ENCODE data around the gene C15orf39. TPM values are rescaled to one million over a fixed set of nuclear protein-coding genes. Genes with fewer than 3 reads are reported as not detected.

The C15orf39 gene
- total and polyA plus RNA-seq, 2 experiments from 2014 or later = 13.4 to 54.1 TPM

DNA sequence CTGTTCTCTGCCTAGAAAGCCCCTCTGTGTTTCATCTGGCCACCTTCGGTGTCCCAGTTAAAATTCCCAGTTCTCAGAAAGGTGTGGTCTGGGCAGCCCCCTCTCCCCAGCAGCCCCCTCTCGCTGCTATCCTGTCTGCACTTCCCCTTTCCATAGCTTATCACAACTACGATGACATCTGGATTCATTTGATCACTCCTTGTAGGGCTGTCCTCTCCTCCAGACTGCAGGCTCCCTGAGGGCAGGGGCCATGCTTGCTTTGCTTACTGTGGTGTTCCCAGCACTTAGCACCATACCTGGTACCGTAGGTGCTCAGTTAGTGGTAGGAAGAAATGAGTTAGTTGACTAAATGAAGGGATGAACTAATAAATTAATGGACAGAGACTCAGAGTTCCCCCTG lies 30.2 kb downstream of the C15orf39 start:
- TF ChIP-seq, protein P1, sequence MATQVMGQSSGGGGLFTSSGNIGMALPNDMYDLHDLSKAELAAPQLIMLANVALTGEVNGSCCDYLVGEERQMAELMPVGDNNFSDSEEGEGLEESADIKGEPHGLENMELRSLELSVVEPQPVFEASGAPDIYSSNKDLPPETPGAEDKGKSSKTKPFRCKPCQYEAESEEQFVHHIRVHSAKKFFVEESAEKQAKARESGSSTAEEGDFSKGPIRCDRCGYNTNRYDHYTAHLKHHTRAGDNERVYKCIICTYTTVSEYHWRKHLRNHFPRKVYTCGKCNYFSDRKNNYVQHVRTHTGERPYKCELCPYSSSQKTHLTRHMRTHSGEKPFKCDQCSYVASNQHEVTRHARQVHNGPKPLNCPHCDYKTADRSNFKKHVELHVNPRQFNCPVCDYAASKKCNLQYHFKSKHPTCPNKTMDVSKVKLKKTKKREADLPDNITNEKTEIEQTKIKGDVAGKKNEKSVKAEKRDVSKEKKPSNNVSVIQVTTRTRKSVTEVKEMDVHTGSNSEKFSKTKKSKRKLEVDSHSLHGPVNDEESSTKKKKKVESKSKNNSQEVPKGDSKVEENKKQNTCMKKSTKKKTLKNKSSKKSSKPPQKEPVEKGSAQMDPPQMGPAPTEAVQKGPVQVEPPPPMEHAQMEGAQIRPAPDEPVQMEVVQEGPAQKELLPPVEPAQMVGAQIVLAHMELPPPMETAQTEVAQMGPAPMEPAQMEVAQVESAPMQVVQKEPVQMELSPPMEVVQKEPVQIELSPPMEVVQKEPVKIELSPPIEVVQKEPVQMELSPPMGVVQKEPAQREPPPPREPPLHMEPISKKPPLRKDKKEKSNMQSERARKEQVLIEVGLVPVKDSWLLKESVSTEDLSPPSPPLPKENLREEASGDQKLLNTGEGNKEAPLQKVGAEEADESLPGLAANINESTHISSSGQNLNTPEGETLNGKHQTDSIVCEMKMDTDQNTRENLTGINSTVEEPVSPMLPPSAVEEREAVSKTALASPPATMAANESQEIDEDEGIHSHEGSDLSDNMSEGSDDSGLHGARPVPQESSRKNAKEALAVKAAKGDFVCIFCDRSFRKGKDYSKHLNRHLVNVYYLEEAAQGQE (IDR thresholded peaks at IDR 0.05; ENCODE audit: unreplicated experiment) = no peak
- no peak for TF ChIP-seq EZH2phosphoT487 (IDR thresholded peaks at IDR 0.05; ENCODE audit: unreplicated experiment)
- TF ChIP-seq NANOG (IDR thresholded peaks at IDR 0.05; ENCODE audit: borderline replicate concordance) = no peak
- TF ChIP-seq, protein P2, sequence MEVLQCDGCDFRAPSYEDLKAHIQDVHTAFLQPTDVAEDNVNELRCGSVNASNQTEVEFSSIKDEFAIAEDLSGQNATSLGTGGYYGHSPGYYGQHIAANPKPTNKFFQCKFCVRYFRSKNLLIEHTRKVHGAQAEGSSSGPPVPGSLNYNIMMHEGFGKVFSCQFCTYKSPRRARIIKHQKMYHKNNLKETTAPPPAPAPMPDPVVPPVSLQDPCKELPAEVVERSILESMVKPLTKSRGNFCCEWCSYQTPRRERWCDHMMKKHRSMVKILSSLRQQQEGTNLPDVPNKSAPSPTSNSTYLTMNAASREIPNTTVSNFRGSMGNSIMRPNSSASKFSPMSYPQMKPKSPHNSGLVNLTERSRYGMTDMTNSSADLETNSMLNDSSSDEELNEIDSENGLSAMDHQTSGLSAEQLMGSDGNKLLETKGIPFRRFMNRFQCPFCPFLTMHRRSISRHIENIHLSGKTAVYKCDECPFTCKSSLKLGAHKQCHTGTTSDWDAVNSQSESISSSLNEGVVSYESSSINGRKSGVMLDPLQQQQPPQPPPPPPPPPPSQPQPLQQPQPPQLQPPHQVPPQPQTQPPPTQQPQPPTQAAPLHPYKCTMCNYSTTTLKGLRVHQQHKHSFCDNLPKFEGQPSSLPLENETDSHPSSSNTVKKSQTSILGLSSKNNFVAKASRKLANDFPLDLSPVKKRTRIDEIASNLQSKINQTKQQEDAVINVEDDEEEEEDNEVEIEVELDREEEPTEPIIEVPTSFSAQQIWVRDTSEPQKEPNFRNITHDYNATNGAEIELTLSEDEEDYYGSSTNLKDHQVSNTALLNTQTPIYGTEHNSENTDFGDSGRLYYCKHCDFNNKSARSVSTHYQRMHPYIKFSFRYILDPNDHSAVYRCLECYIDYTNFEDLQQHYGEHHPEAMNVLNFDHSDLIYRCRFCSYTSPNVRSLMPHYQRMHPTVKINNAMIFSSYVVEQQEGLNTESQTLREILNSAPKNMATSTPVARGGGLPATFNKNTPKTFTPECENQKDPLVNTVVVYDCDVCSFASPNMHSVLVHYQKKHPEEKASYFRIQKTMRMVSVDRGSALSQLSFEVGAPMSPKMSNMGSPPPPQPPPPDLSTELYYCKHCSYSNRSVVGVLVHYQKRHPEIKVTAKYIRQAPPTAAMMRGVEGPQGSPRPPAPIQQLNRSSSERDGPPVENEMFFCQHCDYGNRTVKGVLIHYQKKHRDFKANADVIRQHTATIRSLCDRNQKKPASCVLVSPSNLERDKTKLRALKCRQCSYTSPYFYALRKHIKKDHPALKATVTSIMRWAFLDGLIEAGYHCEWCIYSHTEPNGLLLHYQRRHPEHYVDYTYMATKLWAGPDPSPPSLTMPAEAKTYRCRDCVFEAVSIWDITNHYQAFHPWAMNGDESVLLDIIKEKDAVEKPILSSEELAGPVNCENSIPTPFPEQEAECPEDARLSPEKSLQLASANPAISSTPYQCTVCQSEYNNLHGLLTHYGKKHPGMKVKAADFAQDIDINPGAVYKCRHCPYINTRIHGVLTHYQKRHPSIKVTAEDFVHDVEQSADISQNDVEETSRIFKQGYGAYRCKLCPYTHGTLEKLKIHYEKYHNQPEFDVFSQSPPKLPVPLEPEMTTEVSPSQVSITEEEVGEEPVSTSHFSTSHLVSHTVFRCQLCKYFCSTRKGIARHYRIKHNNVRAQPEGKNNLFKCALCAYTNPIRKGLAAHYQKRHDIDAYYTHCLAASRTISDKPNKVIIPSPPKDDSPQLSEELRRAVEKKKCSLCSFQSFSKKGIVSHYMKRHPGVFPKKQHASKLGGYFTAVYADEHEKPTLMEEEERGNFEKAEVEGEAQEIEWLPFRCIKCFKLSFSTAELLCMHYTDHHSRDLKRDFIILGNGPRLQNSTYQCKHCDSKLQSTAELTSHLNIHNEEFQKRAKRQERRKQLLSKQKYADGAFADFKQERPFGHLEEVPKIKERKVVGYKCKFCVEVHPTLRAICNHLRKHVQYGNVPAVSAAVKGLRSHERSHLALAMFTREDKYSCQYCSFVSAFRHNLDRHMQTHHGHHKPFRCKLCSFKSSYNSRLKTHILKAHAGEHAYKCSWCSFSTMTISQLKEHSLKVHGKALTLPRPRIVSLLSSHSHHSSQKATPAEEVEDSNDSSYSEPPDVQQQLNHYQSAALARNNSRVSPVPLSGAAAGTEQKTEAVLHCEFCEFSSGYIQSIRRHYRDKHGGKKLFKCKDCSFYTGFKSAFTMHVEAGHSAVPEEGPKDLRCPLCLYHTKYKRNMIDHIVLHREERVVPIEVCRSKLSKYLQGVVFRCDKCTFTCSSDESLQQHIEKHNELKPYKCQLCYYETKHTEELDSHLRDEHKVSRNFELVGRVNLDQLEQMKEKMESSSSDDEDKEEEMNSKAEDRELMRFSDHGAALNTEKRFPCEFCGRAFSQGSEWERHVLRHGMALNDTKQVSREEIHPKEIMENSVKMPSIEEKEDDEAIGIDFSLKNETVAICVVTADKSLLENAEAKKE (CRISPR knock-in tag; IDR thresholded peaks at IDR 0.05) = no peak
- no peak for TF ChIP-seq EZH2 (IDR thresholded peaks at IDR 0.05; ENCODE audit: low read depth, unreplicated experiment)
- no peak for TF ChIP-seq ZNF114 (CRISPR knock-in tag; IDR thresholded peaks at IDR 0.05)
- TF ChIP-seq JUNB (IDR thresholded peaks at IDR 0.05; ENCODE audit: unreplicated experiment) = no peak
- no peak for TF ChIP-seq ZNF331 (CRISPR knock-in tag; IDR thresholded peaks at IDR 0.05; ENCODE audit: low read depth)
- TF ChIP-seq, protein P3, sequence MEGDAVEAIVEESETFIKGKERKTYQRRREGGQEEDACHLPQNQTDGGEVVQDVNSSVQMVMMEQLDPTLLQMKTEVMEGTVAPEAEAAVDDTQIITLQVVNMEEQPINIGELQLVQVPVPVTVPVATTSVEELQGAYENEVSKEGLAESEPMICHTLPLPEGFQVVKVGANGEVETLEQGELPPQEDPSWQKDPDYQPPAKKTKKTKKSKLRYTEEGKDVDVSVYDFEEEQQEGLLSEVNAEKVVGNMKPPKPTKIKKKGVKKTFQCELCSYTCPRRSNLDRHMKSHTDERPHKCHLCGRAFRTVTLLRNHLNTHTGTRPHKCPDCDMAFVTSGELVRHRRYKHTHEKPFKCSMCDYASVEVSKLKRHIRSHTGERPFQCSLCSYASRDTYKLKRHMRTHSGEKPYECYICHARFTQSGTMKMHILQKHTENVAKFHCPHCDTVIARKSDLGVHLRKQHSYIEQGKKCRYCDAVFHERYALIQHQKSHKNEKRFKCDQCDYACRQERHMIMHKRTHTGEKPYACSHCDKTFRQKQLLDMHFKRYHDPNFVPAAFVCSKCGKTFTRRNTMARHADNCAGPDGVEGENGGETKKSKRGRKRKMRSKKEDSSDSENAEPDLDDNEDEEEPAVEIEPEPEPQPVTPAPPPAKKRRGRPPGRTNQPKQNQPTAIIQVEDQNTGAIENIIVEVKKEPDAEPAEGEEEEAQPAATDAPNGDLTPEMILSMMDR (conservative IDR thresholded peaks at IDR 0.05; ENCODE audit: low read depth in 2 of 2) = no peak
- TF ChIP-seq POLR2AphosphoS5 (IDR thresholded peaks at IDR 0.05; ENCODE audit: low read depth) = no peak
- TF ChIP-seq STAT1 (IDR thresholded peaks at IDR 0.05; ENCODE audit: unreplicated experiment) = no peak
- no peak for TF ChIP-seq CREB1 (CRISPR knock-in tag; IDR thresholded peaks at IDR 0.05; ENCODE audit: low read depth)
- TF ChIP-seq, protein P4, sequence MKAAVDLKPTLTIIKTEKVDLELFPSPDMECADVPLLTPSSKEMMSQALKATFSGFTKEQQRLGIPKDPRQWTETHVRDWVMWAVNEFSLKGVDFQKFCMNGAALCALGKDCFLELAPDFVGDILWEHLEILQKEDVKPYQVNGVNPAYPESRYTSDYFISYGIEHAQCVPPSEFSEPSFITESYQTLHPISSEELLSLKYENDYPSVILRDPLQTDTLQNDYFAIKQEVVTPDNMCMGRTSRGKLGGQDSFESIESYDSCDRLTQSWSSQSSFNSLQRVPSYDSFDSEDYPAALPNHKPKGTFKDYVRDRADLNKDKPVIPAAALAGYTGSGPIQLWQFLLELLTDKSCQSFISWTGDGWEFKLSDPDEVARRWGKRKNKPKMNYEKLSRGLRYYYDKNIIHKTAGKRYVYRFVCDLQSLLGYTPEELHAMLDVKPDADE (IDR thresholded peaks at IDR 0.05) = no peak
- DNase-seq (ENCODE audit: low spot score) (no peak), ATAC-seq (no peak)
- no peaks in the 10 kb centered on the region for H3K4me1 ChIP-seq (ENCODE audit: insufficient read depth)
- peaks cover 15% of the 10 kb centered on the region for H3K4me1 Mint-ChIP-seq
- no peaks in the 10 kb centered on the region for H3K79me2 ChIP-seq (replicated peaks; ENCODE audit: insufficient read depth)
- no peak overlapping the region for H2AFZ ChIP-seq
- H3K4me2 ChIP-seq = no peak overlapping the region
- H3K4me3 Mint-ChIP-seq = no peak overlapping the region; the same call in 2 of the 3 replicates
- H3F3A ChIP-seq (replicated peaks; ENCODE audit: low read depth) = no peaks in the 10 kb centered on the region
- peaks cover 2% of the 10 kb centered on the region; the same call in 1 of the 3 replicates for H3K36me3 Mint-ChIP-seq (ENCODE audit: low read depth)
- H3K27ac ChIP-seq (ENCODE audit: low read depth) = no peak overlapping the region
- H3K36me3 ChIP-seq (ENCODE audit: insufficient read depth) = no peaks in the 10 kb centered on the region
- no peak overlapping the region for H3K27ac Mint-ChIP-seq
- H4K20me1 ChIP-seq (replicated peaks; ENCODE audit: insufficient read depth) = no peaks in the 10 kb centered on the region
- no peaks in the 10 kb centered on the region for H3K9me2 ChIP-seq (ENCODE audit: insufficient read depth)
- no peak overlapping the region for H3K4me3 ChIP-seq
- no peaks in the 10 kb centered on the region; the same call in 2 of the 3 replicates for H3K9me3 Mint-ChIP-seq
- H3K27me3 Mint-ChIP-seq (ENCODE audit: insufficient read depth, low read depth, poor library complexity) = peaks cover 18% of the 10 kb centered on the region
- no peaks in the 10 kb centered on the region for H3K27me3 ChIP-seq (ENCODE audit: insufficient read depth)

All from GM23338 (cell line).